ENCODE measurements around the gene CST6.
"Not testable (repeated sequence)": the region's sequence is repeated elsewhere in the genome, so short reads cannot be mapped to it uniquely, and the experiment has no call there.

The CST6 gene

DNA sequence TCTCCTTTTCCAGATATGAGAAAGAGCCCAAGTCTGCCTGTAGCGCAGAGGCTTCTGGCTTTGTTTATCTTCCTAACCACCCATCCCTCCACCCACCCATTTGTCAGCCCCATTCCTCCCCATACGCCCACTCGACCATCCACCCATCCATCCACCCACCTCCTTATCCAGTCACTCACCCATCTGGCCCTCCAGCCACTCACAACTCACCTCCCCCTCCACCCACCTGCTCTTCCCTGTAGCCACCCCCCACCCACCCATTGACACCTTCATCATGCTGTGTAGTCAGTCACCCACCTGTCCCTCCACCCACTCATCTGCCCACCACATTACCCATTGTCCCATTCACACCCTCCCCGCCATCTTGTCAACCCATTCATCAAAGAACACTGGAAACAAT is 5.5 kb downstream of the CST6 start:
- Mint-ChIP-seq H3K27ac (peak overlapping the region; percentile 16), H3K9me3 (no peaks in the 10 kb centered on the region), H3K27me3 (peaks cover 5% of the 10 kb centered on the region), H3K4me1 (ENCODE audit: low read depth) (peaks cover 27% of the 10 kb centered on the region), H3K4me3 (no peak overlapping the region), H3K36me3 (ENCODE audit: low read depth) (no peaks in the 10 kb centered on the region)

DNA sequence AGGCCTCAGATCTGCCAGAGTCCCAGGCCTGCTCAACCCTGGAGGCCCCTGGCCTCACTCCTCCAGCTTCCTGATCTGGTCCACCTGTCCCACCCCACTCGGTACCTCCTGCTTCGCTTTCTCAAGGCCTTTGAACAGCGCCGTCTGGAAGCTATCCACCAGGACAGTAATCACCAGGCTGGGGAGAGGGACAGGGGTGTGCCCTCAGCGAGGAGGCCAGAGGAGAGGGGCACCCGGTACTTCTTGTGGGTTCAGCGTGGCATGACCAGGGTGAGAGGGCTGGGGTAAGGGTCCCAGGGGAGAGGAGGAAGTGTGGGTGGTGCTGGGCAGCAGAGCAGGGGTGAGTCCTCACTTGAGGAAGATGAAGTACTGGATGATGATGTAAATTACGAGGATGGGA is 8.4 kb downstream of the CST6 start:
- peaks cover 31% of the 10 kb centered on the region for H3K4me1 Mint-ChIP-seq (ENCODE audit: low read depth)
- no peaks in the 10 kb centered on the region for H3K9me3 Mint-ChIP-seq
- H3K4me3 Mint-ChIP-seq = no peak overlapping the region
- peaks cover 8% of the 10 kb centered on the region for H3K27me3 Mint-ChIP-seq
- H3K36me3 Mint-ChIP-seq (ENCODE audit: low read depth) = no peaks in the 10 kb centered on the region
- no peak overlapping the region for H3K27ac Mint-ChIP-seq

DNA sequence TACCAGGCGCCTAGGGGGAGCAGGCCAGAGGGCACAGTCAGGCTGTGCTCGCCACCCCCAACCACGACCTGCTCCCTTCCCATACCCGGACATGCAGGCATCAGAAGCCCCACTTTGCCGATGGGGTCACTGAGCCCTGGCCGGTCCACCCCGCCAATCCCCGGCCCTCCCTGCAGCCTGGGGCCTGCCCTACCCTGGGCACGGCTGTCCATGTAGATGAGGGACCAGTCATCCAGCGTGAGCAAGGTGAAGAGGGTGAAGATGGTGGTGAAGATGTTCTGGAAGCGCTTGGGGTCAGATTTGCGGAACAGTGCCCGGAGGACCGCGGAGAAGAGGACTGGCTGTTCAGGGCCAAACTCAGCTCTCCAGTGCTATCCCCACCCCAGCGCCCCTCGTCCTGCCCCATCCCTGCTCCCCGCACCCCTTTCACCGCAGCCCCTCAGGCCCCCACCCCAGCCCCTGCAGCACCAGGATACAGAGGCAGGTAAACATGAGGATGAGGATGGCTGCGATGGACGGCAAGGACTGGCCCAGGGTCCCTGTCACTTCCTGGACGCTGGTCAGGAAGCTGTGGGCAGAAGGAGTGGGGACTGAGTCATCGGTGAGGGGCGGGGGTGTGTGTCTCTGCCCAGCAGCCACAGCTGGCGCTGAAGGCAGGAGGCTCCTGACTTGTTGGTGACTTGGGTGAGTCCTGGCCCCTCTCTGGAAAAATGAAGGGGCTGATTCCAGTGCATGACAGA is 9.0 kb downstream of the CST6 start:
- Mint-ChIP-seq H3K4me3 (no peak overlapping the region), H3K4me1 (ENCODE audit: low read depth) (peaks cover 31% of the 10 kb centered on the region), H3K27ac (no peak overlapping the region), H3K9me3 (no peaks in the 10 kb centered on the region), H3K36me3 (ENCODE audit: low read depth) (no peaks in the 10 kb centered on the region), H3K27me3 (peaks cover 8% of the 10 kb centered on the region)

DNA sequence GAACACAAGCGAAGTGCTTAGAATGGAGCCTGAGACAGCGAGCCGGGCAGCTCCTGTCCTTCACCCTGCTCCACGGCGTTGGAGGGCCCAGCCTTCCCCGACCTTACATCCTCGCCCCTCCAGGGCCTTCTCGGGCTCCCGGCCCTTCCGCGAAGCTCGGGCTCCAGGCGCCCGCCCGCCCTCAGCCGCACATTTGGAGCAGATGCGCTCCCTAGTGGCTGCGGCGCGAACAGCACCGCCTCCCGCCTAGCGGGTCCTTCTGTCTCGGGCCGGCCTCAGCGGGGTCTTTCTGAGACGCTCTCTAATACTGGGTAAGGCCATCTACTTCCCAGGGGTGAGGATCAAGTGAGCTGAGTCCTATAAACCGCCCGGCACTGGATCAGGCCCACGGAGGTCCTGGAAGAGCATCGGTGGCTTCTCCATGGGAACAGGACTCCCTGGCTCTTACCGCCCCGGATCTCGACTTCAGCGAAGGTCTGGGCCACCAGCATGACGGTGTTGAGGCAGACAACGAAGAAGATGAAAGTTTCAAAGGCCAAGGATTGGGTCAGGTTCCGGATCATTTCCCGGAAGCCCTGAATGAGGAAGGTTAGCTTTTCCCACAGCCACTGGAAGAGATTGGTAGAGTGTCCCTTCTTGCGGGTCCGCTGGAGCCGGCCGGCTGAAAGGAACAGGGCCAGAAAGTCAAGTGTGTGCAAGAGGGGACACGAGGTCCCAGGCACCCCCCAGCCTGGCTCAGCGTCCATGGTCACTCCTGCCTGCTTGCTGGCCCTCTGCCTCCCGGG is 10.8 kb downstream of the CST6 start:
- Mint-ChIP-seq H3K4me3 (peak overlapping the region; percentile 23), H3K36me3 (ENCODE audit: low read depth) (no peaks in the 10 kb centered on the region), H3K4me1 (ENCODE audit: low read depth) (peaks cover 29% of the 10 kb centered on the region), H3K27me3 (peaks cover 8% of the 10 kb centered on the region), H3K27ac (no peak overlapping the region), H3K9me3 (no peaks in the 10 kb centered on the region)

DNA sequence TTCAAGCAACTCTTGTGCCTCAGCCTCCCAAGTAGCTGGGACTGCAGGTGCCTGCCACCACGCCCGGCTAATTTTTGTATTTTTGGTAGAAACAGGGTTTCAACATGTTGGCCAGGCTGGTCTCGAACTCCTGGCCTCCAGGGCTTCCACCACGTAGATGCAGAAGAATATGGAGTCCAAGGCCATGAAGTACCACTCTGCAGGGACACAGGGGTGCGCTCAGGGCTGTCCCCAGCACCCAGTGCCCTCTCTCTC is 11.3 kb downstream of the CST6 start:
- H3K27me3 Mint-ChIP-seq; H3K36me3 Mint-ChIP-seq (ENCODE audit: low read depth); H3K9me3 Mint-ChIP-seq; H3K4me3 Mint-ChIP-seq; H3K27ac Mint-ChIP-seq: not testable (repeated sequence)
- peaks cover 27% of the 10 kb centered on the region for H3K4me1 Mint-ChIP-seq (ENCODE audit: low read depth)

DNA sequence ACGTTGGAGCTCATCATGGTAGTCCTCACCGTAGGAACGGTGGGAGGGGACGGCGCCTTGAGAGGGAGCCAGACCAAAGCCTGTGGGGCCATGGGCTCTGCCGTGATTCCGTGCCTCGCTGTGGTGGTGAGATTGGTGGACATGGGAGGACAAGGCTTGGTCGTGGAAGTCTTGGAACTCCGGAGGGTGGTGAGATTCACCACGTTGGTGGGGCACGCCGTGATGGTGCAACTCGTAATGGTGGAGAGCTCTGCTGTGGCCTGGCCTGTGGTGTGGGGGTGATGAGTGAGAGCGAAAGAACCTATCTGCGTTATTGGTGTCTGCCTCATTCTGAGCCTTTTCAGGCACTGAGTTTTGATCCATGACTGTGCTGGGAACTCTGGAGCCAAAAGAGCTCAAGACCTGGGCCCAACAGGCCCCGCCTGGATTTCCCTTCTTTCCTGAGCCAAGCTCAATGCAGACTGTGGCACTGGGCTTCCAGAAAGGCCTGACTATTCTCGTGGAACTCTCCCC is 14.3 kb downstream of the CST6 start, which contains the start of gene CATSPER1:
Gene CATSPER1, minus strand, starts transcription at position 463 of the 513 bp plus-strand sequence. Its CDS starts 100 bp downstream, at position 363.
- H3K27ac Mint-ChIP-seq = no peak within 1 kb of the TSS
- H3K9me3 Mint-ChIP-seq = no peaks in the 10 kb centered on the region
- no peaks in the 10 kb centered on the region for H3K36me3 Mint-ChIP-seq (ENCODE audit: low read depth)
- peaks cover 17% of the 10 kb centered on the region for H3K4me1 Mint-ChIP-seq (ENCODE audit: low read depth)
- peaks cover 8% of the 10 kb centered on the region for H3K27me3 Mint-ChIP-seq
- H3K4me3 Mint-ChIP-seq = no peak within 1 kb of the TSS

DNA sequence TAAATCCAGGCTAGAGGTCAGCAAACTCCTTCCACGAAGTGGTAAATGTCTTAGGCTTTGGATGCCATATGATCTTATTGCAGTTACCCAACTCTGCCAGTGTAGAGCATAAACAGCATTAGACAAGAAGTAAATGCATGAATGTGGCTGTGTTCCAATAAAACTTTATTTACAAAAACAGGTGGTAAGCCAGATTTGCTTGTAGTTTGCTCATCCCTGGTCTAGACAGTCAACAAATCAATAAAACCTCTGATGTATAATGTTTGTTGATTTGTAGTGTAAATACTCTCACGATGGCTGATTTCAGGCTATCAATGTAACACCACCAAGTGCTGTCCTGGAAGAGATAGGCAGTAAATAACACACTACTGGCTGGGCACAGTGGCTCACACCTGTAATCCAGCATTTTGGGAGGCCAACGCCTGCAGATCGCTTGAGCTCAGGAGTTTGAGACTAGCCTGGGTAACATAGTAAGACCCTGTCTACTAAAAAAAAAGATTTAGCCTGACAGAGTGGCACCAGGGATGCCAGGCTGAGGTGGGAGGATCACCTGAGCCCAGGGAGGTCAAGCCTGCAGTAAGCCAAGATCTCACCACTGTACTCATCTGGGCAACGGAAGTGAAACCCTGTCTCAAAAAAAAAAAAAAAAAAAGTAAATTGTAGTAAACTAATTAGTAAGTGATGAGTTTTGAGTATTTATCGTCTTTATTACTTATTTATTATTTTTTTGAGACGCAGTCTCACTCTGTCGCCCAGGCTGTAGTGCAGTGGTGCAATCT is 21.3 kb downstream of the CST6 start:
- Mint-ChIP-seq H3K4me3 (no peak overlapping the region), H3K4me1 (ENCODE audit: low read depth) (no peaks in the 10 kb centered on the region), H3K27ac (no peak overlapping the region), H3K27me3 (peaks cover 5% of the 10 kb centered on the region), H3K9me3 (no peaks in the 10 kb centered on the region), H3K36me3 (ENCODE audit: low read depth) (no peaks in the 10 kb centered on the region)

DNA sequence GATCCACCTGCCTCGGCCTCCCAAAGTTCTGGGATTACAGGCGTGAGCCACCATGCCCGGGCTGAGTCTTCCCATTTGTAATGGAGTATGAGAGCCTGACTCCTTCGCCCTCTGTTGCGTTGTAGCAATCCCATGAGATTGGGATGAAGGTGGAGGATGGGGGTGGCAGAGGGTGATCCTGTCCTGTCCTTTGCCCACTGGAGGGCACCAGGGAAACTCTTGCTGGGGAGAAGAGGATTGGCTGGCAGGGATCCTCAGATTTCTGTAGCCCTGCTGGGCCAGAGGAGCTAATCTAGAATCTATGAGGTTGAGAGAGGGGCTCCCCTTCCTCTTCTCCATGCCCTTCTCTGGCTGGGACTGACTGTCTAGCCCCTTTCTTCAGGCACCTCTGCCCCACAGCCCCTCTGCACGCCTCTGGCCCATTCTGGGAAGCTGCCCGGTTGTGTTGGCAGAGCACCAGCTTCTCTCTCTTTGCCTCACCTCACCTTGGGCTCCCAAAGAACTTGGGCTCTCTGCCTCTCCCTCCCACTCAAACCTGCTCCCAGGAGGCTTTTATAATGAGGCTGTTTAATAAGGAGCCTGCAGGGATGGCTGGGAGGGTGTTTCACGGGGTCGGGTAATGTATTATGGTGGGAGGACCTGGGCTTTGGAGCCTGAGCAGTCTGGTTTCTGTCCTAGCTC is 24.0 kb downstream of the CST6 start:
- H3K4me3 Mint-ChIP-seq = no peak overlapping the region
- H3K36me3 Mint-ChIP-seq (ENCODE audit: low read depth) = no peaks in the 10 kb centered on the region
- no peaks in the 10 kb centered on the region for H3K4me1 Mint-ChIP-seq (ENCODE audit: low read depth)

DNA sequence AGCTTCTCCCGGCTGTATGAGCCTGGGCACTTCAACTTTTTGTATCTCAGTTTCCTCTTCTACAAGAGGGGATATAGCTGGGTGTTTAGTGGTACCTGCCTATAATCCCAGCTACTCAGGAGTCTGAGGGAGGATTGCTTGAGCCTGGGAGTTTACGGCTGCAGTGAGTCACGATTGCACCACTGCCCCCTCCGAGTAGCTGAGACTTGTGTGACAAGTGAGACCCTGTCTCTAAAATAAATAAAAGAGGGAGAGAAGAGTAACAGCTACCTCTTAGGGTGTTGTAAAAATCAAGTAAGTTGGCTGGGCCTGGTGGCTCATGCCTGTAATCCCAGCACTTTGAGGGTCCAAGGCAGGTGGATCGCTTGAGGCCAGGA is 24.5 kb downstream of the CST6 start:
- no peak overlapping the region for H3K27ac Mint-ChIP-seq
- no peaks in the 10 kb centered on the region for H3K9me3 Mint-ChIP-seq
- peaks cover 5% of the 10 kb centered on the region for H3K27me3 Mint-ChIP-seq
- no peaks in the 10 kb centered on the region for H3K36me3 Mint-ChIP-seq (ENCODE audit: low read depth)
- H3K4me3 Mint-ChIP-seq = no peak overlapping the region
- no peaks in the 10 kb centered on the region for H3K4me1 Mint-ChIP-seq (ENCODE audit: low read depth)

More for the DNA sequence above, 24.0 kb downstream of the CST6 start:
- no peak overlapping the region for H3K27ac Mint-ChIP-seq
- H3K27me3 Mint-ChIP-seq = peaks cover 5% of the 10 kb centered on the region
- H3K9me3 Mint-ChIP-seq = no peaks in the 10 kb centered on the region

DNA sequence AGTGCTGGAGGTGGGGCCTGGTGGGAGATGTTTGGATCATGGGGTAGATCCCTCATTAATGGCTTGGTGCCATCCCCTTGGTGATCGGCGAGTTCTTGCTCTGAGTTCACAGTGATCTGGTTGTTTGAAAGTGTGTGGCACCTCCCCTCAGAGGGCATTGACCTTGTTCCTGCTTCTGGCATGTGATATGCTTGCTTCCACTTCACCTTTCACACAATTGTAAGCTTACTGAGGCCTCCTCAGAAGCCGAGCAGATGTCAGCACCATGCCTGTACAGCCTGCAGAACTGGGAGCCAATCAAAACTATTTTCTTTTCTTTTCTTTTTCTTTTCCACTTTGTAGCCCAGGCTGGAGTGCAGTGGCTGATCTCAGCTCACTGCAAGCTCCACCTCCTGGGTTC is 25.5 kb downstream of the CST6 start:
- H3K9me3 Mint-ChIP-seq = no peaks in the 10 kb centered on the region
- no peak overlapping the region for H3K4me3 Mint-ChIP-seq
- H3K4me1 Mint-ChIP-seq (ENCODE audit: low read depth) = no peaks in the 10 kb centered on the region
- no peak overlapping the region for H3K27ac Mint-ChIP-seq
- peaks cover 5% of the 10 kb centered on the region for H3K27me3 Mint-ChIP-seq
- no peaks in the 10 kb centered on the region for H3K36me3 Mint-ChIP-seq (ENCODE audit: low read depth)

DNA sequence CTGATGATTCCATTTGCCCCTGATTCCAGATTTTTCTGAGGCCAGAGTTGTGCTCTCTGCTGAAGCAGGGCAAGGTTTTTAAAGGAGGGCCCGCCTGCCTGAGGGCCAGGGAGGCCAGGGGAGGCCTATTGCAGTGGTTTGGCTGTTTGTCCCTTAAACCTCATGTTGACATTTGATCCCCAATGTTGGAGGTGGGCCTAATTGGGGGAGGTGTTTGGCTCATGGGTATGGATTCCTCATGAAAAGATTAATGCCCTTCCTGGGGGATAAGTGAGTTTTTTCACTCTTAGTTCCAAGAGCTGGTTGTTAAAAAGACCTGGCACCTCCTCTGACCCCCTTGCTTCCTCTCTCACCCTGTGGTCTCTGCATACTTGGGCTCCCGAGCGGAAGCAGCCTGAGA is 28.0 kb downstream of the CST6 start:
- Mint-ChIP-seq H3K27ac (no peak overlapping the region), H3K4me3 (no peak overlapping the region), H3K9me3 (no peaks in the 10 kb centered on the region), H3K4me1 (ENCODE audit: low read depth) (peaks cover 4% of the 10 kb centered on the region), H3K27me3 (peaks cover 3% of the 10 kb centered on the region), H3K36me3 (ENCODE audit: low read depth) (no peaks in the 10 kb centered on the region)

DNA sequence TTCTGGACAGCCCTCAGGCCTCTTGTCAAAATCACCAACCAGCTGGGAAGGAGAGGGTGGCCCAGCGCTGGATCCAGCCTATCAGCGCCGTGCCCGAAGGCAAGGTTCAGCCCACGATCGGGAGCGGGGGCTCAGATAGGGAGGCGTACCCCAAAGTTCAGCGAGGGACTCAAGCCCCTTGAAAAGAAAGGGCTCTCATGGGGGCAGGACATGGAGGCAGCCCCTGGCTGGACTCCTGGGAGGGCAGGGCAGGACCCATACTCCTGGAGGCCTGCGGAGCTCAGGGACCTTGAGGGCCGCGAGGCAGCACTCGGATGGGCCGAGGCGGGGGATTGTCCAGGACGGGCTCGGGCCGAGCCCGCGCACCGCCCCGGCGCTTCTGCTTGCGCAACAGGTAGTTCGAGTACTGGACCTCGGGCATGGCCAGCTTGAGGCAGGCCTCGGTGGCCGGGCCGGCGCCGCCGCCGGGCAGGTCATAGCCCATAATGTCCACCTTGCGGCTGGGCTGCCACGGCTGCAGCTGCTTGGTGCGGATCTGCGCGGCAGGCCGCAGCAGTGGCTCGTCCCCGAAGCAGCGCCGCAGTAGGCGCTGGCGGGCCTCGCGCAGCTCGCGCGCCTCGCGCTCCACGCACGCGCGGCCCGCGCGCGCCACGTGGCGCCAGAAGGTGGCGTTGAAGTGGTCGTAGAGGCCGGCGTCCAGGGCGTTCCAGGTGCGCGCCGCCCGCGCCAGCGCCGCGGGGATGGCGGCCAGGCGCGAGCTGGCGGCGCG is 30.6 kb downstream of the CST6 start:
- H3K36me3 Mint-ChIP-seq (ENCODE audit: low read depth) = no peaks in the 10 kb centered on the region
- no peak overlapping the region for H3K4me3 Mint-ChIP-seq
- H3K4me1 Mint-ChIP-seq (ENCODE audit: low read depth) = peaks cover 17% of the 10 kb centered on the region
- no peaks in the 10 kb centered on the region for H3K9me3 Mint-ChIP-seq
- H3K27ac Mint-ChIP-seq = no peak overlapping the region
- no peaks in the 10 kb centered on the region for H3K27me3 Mint-ChIP-seq

DNA sequence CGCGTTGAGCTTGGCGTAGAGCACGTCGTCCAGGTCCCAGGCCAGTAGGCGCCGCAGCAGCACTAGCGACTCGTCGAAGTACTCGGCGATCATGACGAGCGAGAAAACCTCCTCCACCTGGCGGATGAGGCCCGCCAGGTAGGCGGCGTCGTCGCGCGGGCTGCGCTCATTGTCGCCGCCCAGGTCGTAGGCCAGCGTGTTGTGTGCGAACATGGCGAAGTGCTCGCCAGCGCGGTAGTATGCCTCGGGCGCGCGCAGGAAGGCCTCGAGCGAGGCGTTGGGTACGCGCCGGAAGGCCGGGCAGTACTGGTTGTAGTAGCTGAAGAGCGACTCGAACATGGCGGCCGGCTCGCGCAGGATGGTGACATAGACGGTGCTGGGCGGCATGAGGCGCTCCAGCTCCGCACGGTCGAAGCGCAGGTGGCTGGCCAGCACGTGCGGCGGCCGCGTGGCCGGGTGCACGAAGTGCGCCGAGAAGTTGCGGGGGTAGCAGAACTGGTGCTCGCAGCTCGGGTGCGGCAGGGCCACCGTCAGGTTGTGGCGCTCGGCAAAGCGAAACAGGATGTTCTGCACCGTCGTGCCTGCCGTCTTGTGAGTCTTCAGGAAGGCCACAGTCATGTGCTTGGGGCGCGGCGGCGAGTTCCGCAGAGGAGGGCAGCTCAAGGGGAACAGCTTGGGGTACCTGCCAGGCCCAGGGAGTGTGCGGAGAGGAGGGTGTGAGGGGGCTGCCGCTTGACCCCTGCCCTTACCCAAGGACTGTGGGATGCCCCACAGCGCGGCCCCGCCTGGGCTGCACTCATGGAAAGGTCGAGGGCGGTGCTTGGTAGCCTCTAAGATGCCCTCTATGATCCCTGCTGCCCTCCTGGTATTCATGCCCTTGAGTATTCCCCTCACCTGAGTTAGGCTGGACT is 31.4 kb downstream of the CST6 start:
- peaks cover 17% of the 10 kb centered on the region for H3K4me1 Mint-ChIP-seq (ENCODE audit: low read depth)
- peaks cover 3% of the 10 kb centered on the region for H3K27me3 Mint-ChIP-seq
- H3K27ac Mint-ChIP-seq = no peak overlapping the region
- no peak overlapping the region for H3K4me3 Mint-ChIP-seq
- H3K36me3 Mint-ChIP-seq (ENCODE audit: low read depth) = no peaks in the 10 kb centered on the region
- no peaks in the 10 kb centered on the region for H3K9me3 Mint-ChIP-seq

Data from stimulated activated naive CD8-positive, alpha-beta T cell treated with anti-CD3 and anti-CD28 coated beads, Interleukin-15, Interleukin-2, amounts not matched to agents 100 ng/mL and 50 ng/mL, for 24 hours (primary cell).